ENCODE results near the gene CDRT15. TPM values are rescaled to one million over a fixed set of nuclear protein-coding genes. Genes with fewer than 3 reads are reported as not detected.
A peak's percentile ranks its signal among the peaks of the same experiment; 100 is the strongest.

CDRT15 gene
- total RNA-seq, 1 experiment from 2014 or later, result not detected

- Histone ChIP-seq H2BK12ac (ENCODE audit: insufficient read length, low read depth, low read length) (no peak overlapping the region), H3K56ac (ENCODE audit: insufficient read length, low read depth, low read length) (no peak overlapping the region), H3K9me3 (ENCODE audit: control insufficient read depth, low read depth, low read length) (no peaks in the 10 kb centered on the region), H3K27ac (ENCODE audit: insufficient read length, low read depth, low read length) (no peak overlapping the region), H3K18ac (ENCODE audit: insufficient read length, low read depth, low read length) (no peak overlapping the region), H3T11ph (ENCODE audit: low read length) (no peak overlapping the region), H3K4me2 (ENCODE audit: insufficient read depth, insufficient read length, low read length) (no peak overlapping the region), H2AFZ (ENCODE audit: low read length) (no peak overlapping the region), H2AK5ac (ENCODE audit: insufficient read length, low read length) (no peak overlapping the region), H3K27me3 (ENCODE audit: insufficient read depth, low read length) (no peaks in the 10 kb centered on the region), H4K5ac (ENCODE audit: insufficient read length, low read depth, low read length) (no peak overlapping the region), H3K23me2 (ENCODE audit: insufficient read length, low read depth, low read length, poor library complexity, severe bottlenecking) (no peaks in the 10 kb centered on the region), H3K14ac (ENCODE audit: insufficient read depth, low read length) (no peak overlapping the region), H3K9ac (ENCODE audit: extremely low read depth, insufficient read length, low read length) (no peak overlapping the region), H4K91ac (ENCODE audit: insufficient read length, low read depth, low read length) (no peak overlapping the region), H2BK20ac (ENCODE audit: low read depth, low read length, poor library complexity, severe bottlenecking) (no peak overlapping the region), H3K23ac (ENCODE audit: insufficient read length, low read depth, low read length) (no peak overlapping the region), H2BK15ac (ENCODE audit: low read depth, low read length) (no peak overlapping the region), H2BK120ac (ENCODE audit: low read depth, low read length, poor library complexity, severe bottlenecking) (no peak overlapping the region), H4K20me1 (ENCODE audit: control insufficient read depth, insufficient read depth, insufficient read length) (no peaks in the 10 kb centered on the region), H4K8ac (replicated peaks; ENCODE audit: insufficient read length, low read depth, low read length) (no peak overlapping the region), H2BK5ac (ENCODE audit: insufficient read length, low read length) (no peak overlapping the region), H3K79me2 (ENCODE audit: insufficient read depth, low read length) (no peaks in the 10 kb centered on the region), H3K79me1 (ENCODE audit: insufficient read depth, low read depth, low read length, poor library complexity, severe bottlenecking) (no peaks in the 10 kb centered on the region), H3K4ac (ENCODE audit: low read depth, low read length) (no peak overlapping the region), H3K4me1 (ENCODE audit: insufficient read depth, low read length) (no peaks in the 10 kb centered on the region)
- H3K27me3 Mint-ChIP-seq (ENCODE audit: low read depth), result no peaks in the 10 kb centered on the region
- peaks cover 0 to 8% of the 10 kb centered on the region in 2 experiments; a peak in 3 of 4 replicates for H3K4me1 Mint-ChIP-seq
- H3K27ac Mint-ChIP-seq, result no peak overlapping the region
- peaks cover 0 to 4% of the 10 kb centered on the region in 2 experiments; a peak in 1 of 5 replicates for H3K9me3 Mint-ChIP-seq
- H3K36me3 Mint-ChIP-seq (ENCODE audit: insufficient read depth in 1 of 3, low read depth in 3 of 3), result no peaks in the 10 kb centered on the region; a peak in 1 of 7 replicates
- DNase-seq, result peak; percentile 64
- WGBS (ENCODE audit: extremely low coverage, insufficient read length, low lambda C conversion rate), result no CpG with 5 or more reads among the region's 2 CpGs
- peak; percentile 55 for TF ChIP-seq CTCF (conservative IDR thresholded peaks at IDR 0.05)
- no peak overlapping the region for H3K4me3 Mint-ChIP-seq
Observed at GRCh38 chr17:14268264-14268663, 31.6 kb upstream of the CDRT15 start.

Data from H9 (cell line).